Ishikawa (cell line): ENCODE data around the gene LRRK2.

Experiments used
- EGR1 ChIP-seq: IDR thresholded peaks from 2 replicates; pipeline ENCODE4 v1.6.1; 2012
- EP300 ChIP-seq: IDR thresholded peaks from 2 replicates; pipeline ENCODE4 v1.6.1; 2012; ENCODE audit warnings: borderline replicate concordance
- FOXM1 ChIP-seq: IDR thresholded peaks from 2 replicates; pipeline ENCODE4 v1.6.1; 2012; ENCODE audit warnings: low read depth, borderline replicate concordance
- MAX ChIP-seq: IDR thresholded peaks from 2 replicates; pipeline ENCODE4 v1.6.1; 2012
- NFIC ChIP-seq: IDR thresholded peaks from 2 replicates; pipeline ENCODE4 v1.6.1; 2012
- RAD21 ChIP-seq: IDR thresholded peaks from 2 replicates; pipeline ENCODE4 v1.6.1; 2012; ENCODE audit warnings: low read depth
- TAF1 ChIP-seq: IDR thresholded peaks from 2 replicates; pipeline ENCODE4 v1.6.1; 2012; ENCODE audit warnings: low read depth, mild to moderate bottlenecking
- TCF12 ChIP-seq: IDR thresholded peaks from 2 replicates; pipeline ENCODE4 v1.6.1; 2012; ENCODE audit warnings: low read depth
- TF ChIP-seq, protein P1 (sequence below): IDR thresholded peaks from 2 replicates; pipeline ENCODE4 v1.6.1; 2012; ENCODE audit warnings: low read depth, mild to moderate bottlenecking
- TF ChIP-seq, protein P2 (sequence below): IDR thresholded peaks from 2 replicates; pipeline ENCODE4 v1.6.1; 2012

DNA sequence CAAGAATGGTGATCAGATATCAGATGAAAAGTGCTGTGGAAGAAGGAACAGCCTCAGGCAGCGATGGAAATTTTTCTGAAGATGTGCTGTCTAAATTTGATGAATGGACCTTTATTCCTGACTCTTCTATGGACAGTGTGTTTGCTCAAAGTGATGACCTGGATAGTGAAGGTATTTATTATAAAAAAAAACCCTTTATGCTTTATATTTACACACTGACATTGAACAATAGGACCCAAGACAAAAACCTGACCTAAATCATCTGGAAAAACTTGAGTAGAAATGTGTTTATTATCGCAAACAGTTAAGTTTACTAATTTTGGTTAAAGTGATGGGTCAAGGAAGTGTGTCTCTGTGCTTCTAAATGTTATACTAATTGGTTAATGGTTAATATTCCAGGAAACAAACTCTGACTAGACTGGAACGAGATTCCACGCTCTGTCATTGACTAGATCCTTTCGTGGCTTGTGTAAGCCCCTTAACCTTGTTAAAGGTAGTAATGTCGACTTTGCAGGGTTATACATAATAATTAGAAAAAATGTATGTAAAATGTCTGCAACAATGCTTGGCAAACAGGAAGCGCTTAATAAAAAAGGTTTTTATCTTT is 62.7 kb downstream of the LRRK2 start:
- TF ChIP-seq EP300 (no peak), MAX (no peak), TAF1 (no peak), TCF12 (no peak), FOXM1 (no peak), RAD21 (no peak), EGR1 (no peak), NFIC (no peak)
- TF ChIP-seq, protein P1, sequence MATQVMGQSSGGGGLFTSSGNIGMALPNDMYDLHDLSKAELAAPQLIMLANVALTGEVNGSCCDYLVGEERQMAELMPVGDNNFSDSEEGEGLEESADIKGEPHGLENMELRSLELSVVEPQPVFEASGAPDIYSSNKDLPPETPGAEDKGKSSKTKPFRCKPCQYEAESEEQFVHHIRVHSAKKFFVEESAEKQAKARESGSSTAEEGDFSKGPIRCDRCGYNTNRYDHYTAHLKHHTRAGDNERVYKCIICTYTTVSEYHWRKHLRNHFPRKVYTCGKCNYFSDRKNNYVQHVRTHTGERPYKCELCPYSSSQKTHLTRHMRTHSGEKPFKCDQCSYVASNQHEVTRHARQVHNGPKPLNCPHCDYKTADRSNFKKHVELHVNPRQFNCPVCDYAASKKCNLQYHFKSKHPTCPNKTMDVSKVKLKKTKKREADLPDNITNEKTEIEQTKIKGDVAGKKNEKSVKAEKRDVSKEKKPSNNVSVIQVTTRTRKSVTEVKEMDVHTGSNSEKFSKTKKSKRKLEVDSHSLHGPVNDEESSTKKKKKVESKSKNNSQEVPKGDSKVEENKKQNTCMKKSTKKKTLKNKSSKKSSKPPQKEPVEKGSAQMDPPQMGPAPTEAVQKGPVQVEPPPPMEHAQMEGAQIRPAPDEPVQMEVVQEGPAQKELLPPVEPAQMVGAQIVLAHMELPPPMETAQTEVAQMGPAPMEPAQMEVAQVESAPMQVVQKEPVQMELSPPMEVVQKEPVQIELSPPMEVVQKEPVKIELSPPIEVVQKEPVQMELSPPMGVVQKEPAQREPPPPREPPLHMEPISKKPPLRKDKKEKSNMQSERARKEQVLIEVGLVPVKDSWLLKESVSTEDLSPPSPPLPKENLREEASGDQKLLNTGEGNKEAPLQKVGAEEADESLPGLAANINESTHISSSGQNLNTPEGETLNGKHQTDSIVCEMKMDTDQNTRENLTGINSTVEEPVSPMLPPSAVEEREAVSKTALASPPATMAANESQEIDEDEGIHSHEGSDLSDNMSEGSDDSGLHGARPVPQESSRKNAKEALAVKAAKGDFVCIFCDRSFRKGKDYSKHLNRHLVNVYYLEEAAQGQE, result no peak
- TF ChIP-seq, protein P2, sequence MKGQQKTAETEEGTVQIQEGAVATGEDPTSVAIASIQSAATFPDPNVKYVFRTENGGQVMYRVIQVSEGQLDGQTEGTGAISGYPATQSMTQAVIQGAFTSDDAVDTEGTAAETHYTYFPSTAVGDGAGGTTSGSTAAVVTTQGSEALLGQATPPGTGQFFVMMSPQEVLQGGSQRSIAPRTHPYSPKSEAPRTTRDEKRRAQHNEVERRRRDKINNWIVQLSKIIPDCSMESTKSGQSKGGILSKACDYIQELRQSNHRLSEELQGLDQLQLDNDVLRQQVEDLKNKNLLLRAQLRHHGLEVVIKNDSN, result no peak
